GM11168 (cell line): ENCODE results near the gene CEACAM21.
"Not testable (repeated sequence)": the region's sequence is repeated elsewhere in the genome, so short reads cannot be mapped to it uniquely, and the experiment has no call there.

Source experiments
- in situ Hi-C: fragments of 300-500 bp; cut with MboI; formaldehyde crosslinking; loops from one replicate; pipeline ENCODE4 v1.12.0; 2022; ENCODE audit warnings: low sequenced_read_pairs; ENCODE audit not compliant: unreplicated experiment

CEACAM21 gene

GRCh38 chr19:41582577-41583182 is 6.7 kb downstream of the CEACAM21 start:
- in situ Hi-C loops = not testable (repeated sequence)

DNA sequence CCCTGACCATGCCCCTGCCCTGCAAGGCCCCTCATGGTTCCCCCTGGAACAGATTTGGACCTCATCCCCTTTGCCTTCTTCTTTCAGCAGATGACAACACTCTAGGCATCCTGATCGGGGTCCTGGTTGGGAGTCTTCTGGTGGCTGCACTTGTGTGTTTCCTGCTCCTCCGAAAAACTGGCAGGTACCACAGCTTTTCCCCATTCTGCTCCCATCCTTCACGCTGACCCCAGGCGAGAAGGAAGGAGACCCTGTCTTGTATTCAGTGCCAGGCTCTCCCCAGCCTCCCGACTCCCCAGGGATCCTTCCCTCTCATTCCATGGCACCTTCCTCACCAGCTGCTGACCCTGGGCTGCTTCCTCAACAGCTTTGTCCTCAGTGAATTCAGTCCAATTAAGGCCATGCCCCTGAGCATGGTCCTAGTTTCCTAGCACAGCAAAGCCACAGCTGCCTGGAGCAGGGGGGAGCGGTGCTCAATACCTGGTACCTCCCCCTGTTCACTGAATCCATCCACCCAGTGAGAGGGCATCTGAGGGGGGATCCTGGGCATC is 8.4 kb downstream of the CEACAM21 start:
- in situ Hi-C loops = no loop called here

- in situ Hi-C loops = no loop called here
Measured at GRCh38 chr19:41584931-41585330, 9.0 kb downstream of the CEACAM21 start.

GRCh38 chr19:41586064-41586463 is 10.1 kb downstream of the CEACAM21 start:
- in situ Hi-C loops = no loop called here

DNA sequence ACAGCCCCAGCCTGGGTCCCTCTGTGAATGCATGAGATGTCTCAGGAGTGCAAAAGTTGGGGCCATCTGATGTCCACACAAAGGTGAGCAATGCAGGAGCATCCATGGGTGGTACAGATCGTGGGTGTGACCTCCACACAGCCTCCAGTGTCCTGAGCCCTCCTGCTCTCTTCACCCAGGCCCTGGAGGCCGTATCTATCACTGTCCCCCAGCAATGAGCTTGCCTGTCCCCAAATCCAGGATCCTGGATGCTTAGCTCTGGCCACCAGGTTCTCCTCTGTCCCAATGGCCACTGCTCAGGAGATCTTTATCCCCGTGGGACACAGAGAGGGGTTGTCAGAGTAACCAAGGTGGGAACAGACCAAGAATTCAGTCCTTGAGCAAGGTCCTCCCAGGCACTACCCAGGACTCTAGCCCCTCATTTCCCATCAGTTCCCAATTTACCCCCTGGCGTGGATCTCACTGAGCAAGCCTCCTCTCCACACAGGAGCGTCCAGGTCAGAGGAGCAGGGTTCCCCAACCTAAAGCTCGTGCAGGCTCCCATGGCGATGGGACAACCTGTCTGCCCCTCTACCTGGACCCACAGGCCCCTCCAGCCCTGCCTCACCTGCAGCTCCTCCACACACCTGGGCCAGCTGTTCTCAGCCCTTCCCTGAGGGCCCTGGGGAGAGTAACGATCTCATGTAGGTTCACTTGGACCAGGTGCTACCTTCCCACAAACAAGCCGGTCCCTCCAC is 11.3 kb downstream of the CEACAM21 start:
- in situ Hi-C loops = no loop called here

DNA sequence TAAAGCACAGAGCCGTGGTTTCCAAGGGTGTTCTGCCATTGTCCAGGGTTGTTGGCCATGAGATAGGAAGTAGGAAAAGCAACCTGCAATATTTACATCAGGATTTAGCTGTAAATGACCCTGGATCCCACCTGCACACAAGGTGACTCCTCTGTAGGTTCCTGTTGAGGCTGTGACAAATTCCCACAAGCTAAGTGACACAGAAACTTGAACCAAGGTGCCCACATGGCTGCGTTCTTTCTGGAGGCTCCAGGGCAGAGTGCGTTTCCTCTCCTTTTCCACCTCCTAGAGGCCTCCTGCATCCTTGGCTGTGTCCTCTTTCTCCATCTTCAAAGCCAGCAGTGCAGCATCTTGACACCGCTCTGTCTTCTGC is 11.9 kb downstream of the CEACAM21 start:
- in situ Hi-C loops = no loop called here

DNA sequence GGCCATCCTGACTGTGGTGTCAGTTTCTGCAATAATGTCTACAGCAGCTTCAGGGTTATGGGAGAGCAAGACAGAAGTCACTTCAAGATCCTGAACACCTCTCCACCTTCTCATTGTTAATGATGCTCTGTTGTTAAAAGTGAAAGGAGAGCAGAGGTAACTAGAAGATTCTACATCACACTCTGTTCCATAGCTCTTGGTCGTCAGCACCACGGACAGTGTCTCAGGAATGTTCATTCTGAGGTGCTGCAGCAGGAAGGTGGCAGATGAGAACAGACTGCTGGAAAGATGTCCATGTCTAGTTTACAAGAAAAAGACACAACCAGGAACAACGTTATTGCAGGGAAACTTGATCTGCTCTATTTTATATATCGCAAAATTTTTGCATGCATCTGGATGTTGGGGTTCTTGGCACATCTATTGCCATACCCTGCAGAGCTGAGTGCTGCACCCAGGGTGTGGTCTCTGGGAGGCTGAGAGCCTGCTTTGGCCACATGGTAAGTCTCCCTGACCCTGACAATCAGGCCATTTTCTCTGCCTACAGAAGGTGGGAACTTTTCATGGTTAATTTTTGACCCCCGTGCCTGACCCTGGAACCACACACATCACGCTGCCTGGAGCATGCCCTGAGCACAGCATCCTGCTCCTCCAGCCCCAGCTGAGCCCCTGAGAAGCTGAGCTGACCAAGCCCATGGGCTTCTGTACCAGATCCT is 12.7 kb downstream of the CEACAM21 start:
- in situ Hi-C loops = no loop called here

- in situ Hi-C loops = no loop called here
Measured at GRCh38 chr19:41589371-41589770, 13.4 kb downstream of the CEACAM21 start.

DNA sequence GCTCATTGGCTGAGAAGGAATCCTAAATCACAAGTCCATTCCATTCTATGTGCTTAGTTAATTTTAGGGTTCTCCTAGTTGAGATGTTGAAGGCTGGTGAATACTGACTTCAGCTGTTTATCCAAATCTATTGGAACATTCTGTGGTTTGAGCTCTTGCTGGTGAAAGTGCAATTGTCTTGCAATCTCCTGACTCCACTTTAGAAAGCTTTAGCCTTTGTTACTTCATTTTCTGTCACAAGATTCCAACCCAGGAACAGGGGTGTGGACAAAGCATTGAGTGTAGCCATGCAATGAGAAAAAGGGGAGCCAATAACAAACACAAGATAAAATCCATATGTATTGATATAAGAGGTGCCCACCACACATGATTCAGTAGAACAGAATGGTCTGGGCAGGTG is 15.0 kb downstream of the CEACAM21 start:
- in situ Hi-C loops = no loop called here

DNA sequence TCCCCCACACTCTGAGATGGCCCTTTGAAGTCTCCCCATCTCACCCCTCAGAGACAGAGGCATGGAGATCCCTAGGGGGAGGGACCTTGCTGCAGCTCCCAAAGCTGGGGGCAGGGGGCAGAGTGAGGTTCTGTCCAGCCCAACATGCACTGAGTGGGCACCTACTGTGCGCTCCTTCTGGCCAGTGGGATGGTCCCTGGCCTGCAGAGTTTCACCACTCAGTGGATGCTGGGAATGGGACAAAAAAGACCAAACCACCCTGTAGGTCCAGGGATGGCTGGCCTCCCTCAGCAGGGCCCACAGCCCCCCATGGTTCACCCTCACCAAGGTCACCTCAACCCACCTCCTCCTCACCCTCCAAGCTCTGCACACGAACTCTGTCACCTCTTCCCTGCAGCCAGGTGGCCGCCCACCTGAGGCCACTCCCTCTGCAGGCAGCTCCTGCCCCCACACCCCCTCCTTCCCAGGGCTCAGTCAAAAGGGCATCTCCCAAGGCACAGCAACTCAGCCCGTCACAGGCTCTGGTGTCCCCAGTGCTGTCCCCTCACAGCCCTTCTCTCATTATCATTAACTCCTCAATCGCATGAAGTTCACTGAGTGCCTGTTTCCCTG is 16.1 kb downstream of the CEACAM21 start:
- in situ Hi-C loops = no loop called here

- in situ Hi-C loops = no loop called here
Measured at GRCh38 chr19:41595258-41595889, 19.4 kb downstream of the CEACAM21 start.

DNA sequence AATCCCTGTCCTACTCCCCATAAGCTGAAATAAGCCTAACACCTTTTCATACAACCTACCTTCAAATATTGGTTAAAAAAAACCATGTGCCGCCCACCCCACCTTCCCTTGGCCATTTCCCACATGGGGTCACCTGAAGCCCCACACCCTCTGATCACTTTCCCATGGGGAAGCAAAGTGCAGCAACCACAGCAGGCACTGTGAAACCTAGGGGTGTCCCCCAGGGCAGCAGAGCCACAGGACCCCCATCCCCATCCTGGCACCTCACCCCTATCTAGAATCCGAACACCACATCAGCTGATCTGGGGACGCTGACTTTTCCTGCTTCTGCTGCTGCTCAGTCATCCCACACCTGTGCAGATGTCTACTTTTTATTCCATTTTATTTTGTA is 19.9 kb downstream of the CEACAM21 start:
- in situ Hi-C loops = no loop called here

DNA sequence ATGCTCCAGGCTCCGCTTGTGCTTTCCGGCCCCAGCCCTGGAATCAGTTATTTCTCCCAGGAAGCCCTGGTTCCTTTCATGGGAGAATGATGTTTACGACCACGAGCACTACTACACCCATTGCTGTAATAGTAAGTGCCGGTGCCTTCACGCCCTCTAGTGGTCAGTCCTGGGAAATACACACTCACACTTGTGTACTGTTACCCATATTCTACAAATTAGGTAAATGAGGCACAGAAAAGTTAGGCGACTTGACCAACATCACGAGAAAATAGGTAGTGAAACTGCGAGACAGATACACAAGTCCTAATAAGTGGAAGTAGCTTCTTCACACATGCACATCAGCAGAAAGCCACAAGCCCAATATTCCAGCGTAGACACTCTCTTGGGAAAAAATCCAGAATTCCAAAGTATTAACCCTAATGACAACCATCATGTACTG is 21.7 kb downstream of the CEACAM21 start:
- in situ Hi-C loops = no loop called here

GRCh38 chr19:41599175-41599966 is 23.4 kb downstream of the CEACAM21 start:
- in situ Hi-C loops = no loop called here

DNA sequence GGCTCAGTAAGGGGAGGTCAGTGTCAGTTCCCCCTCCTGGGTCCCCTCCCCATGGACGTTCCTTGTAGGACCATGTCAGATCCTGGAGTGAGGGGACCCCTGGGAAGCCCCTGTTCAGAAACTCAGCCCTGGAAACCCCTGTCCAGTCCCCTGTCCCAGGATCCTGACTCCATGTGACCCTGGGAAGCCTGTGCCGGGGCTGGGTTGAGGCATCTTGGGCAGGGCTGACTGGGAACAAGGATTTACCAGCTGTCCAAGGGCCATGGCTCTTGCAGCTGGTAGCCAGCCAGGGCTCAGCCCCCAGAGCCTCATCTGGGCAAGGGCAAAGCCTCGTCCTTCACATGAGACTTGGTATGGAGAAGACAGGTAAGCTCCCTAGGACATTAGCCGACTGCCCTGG is 25.8 kb downstream of the CEACAM21 start:
- in situ Hi-C loops = no loop called here

DNA sequence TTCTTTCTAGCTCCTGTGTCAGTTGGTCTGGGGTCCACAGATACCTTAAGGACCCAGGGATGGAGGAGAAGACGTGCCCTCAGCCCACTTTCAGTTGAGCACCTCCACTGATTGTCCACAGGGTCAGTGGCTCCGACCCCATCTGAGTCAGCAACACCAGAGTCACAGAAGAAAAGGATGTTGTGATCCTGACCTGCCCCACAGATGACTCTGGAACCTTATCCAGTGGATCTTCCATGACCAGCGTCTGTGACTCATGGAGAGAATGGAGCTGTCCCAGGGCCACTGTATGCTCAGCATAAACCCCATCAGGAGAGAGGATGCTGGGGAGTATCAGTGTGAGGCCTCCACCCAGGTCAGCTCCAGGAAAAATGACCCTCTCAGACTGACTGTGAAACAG is 28.9 kb downstream of the CEACAM21 start:
- in situ Hi-C loops = no loop called here

DNA sequence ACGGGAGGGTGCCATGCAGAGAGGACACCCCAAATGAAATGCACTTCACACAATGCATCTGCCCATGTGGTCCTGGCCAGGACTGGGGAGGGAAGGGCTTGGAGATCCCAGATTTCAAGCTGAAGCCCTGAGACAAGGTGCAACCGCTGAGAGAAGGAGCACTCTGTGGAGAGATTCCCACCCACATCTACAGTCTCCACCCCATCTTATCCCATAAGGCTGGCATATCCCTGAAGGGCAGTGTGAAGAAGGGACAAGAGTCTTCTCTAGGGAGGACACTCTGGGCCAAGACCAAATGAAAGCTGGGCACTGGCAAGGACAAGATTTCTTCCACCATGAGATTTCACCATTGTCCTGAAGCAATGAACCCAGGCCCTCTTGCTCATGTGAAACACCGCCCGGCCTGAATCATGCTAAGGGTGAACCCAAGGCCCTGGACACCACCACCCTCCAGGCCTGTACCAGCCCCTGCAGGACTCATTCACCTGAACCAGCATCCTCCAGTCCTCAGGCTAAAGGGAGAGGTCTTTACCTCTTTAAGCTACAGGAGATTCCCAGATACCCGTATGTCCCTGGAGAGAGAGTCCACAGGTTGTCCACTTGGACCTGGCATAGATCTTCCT is 30.4 kb downstream of the CEACAM21 start:
- in situ Hi-C loops = no loop called here

GRCh38 chr19:41607668-41608067 is 31.7 kb downstream of the CEACAM21 start:
- in situ Hi-C loops = no loop called here

- in situ Hi-C loops = no loop called here
Measured at GRCh38 chr19:41610789-41611188, 34.8 kb downstream of the CEACAM21 start.
